Activated CD4-positive, alpha-beta T cell treated with anti-CD3 and anti-CD28 coated beads, Interleukin-2, Interleukin-4, amounts not matched to agents 100 ng/mL and 50 ng/mL, durations not matched to agents 16 hours and 8 hours (primary cell): ENCODE data around the gene PLXND1.
"Not testable (repeated sequence)": the region's sequence is repeated elsewhere in the genome, so short reads cannot be mapped to it uniquely, and the experiment has no call there.

Source experiments
- DNase-seq: peaks from one replicate; pipeline ENCODE4 v3.0.0-alpha.2; 2020; ENCODE audit warnings: low spot score

The PLXND1 gene, protein sequence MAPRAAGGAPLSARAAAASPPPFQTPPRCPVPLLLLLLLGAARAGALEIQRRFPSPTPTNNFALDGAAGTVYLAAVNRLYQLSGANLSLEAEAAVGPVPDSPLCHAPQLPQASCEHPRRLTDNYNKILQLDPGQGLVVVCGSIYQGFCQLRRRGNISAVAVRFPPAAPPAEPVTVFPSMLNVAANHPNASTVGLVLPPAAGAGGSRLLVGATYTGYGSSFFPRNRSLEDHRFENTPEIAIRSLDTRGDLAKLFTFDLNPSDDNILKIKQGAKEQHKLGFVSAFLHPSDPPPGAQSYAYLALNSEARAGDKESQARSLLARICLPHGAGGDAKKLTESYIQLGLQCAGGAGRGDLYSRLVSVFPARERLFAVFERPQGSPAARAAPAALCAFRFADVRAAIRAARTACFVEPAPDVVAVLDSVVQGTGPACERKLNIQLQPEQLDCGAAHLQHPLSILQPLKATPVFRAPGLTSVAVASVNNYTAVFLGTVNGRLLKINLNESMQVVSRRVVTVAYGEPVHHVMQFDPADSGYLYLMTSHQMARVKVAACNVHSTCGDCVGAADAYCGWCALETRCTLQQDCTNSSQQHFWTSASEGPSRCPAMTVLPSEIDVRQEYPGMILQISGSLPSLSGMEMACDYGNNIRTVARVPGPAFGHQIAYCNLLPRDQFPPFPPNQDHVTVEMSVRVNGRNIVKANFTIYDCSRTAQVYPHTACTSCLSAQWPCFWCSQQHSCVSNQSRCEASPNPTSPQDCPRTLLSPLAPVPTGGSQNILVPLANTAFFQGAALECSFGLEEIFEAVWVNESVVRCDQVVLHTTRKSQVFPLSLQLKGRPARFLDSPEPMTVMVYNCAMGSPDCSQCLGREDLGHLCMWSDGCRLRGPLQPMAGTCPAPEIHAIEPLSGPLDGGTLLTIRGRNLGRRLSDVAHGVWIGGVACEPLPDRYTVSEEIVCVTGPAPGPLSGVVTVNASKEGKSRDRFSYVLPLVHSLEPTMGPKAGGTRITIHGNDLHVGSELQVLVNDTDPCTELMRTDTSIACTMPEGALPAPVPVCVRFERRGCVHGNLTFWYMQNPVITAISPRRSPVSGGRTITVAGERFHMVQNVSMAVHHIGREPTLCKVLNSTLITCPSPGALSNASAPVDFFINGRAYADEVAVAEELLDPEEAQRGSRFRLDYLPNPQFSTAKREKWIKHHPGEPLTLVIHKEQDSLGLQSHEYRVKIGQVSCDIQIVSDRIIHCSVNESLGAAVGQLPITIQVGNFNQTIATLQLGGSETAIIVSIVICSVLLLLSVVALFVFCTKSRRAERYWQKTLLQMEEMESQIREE (N-terminal part only)

DNA sequence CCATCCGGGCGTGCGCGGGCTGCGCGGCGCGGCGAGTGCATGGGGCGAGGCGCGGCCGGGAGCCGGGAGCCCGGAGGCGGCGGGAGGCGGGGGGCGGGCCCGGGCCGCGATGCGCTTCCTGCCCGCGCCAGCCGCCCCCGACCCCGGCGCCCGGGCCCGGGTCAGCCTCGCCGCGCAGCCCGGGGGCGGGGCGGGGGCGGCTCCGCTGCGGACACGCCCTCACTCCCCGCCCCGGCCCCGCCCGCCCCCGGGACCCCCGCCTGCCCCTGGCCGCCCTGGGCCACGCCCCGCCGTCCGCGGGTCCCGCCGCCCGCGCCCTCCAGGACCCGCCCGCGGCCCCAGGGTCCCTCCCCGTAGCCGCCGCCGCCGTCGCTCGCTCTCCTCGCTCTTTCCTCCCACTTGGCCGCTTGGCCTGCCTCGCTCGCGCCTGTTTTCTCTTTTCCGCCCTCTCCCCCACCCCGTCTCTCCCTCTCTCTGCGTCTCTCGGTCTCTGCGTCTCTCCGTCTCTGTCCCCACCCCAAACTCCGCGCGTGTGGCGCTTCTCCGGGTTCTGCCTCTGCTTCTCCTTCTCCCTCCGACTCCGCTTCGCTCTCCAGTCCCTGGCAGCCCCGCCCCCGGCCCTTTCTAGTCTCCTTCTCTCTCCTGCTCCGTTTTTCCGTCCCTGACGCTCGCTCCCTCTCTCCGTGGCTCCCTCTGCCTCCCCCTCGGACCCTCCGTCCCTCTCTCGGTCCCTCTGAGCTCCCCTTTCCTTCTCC, at the start of gene PLXND1:
Gene PLXND1 (minus strand): TSS at position 41 of the 755 bp plus-strand sequence. CDS start 37 bp downstream, at position 4.
- DNase-seq = no peak

DNA sequence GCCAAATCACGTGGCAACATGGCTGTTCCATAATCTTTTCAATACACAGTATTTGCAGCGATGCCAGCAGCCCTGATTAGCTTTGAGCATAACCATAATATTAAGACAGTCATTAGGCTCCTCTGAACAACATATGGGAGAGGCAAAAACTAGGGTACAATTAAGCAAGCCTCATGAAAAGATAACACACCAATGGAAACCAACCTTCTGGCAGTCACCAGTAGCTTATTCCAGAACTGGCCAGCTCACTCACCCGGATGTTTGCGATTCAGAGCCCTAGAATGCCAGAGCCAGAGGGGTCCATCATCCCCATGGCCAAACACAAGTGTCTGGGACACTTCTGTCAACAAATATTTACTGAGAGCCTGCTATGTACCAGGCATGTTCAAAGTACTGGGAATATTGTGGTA, 48.8 kb upstream of the PLXND1 start:
- DNase-seq = no peak

- DNase-seq = no peak
These were observed 47.7 kb upstream of the PLXND1 start for GRCh38 chr3:129654131-129654530.

DNA sequence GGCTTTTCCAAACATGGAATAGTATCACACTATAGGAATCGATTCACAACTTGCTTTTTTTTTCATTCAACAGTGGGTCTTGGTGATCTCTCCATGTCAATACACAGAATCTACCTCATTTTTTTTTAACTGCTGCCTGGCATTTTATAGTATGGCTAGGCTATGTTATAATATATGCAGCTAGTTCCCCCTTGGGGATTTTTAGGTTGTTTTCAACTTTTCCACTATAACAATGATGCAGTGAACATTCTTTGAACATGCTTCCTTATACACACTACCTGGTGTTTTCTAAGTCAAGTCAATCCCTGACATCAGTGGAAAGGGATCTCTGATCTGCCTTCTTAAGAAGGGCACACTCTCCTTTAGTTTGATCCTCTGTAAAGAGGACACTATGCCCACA, 46.5 kb upstream of the PLXND1 start:
- DNase-seq = no peak

DNA sequence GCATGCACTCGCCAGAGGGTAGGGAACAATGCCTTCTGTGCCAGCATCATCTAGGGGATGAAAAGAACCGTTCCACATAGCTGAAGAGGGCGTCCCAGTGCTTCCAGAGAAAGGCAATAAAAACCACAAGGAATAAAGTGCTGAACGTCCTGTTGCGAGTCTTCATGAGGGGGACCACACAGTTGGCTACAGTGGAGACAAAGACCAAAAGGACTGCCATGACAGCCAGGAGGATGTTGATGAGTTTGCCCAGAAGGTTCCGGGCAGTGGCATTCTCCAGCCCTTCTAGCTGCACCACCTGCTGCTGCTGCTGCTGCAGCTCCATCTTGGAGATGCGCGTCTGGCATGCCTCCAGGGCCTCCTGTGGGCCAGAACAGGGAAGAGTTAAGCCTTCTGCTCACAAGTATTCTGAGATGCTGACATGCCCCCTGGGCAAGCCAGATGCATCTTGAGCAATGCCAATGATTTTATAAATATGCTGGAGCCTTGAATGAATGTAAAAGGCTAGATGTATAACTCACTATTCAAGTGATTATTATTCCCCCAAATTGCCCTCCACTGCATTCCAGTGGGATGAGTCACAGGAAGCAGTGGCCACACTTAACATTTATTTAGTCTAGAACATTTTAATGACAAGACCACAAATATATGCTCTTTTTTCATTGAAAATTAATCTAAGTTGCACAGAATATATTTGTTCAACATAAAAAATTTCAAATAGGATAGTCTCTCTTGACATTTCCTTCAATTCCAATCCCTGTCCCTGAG, 45.1 kb upstream of the PLXND1 start:
- no peak for DNase-seq

DNA sequence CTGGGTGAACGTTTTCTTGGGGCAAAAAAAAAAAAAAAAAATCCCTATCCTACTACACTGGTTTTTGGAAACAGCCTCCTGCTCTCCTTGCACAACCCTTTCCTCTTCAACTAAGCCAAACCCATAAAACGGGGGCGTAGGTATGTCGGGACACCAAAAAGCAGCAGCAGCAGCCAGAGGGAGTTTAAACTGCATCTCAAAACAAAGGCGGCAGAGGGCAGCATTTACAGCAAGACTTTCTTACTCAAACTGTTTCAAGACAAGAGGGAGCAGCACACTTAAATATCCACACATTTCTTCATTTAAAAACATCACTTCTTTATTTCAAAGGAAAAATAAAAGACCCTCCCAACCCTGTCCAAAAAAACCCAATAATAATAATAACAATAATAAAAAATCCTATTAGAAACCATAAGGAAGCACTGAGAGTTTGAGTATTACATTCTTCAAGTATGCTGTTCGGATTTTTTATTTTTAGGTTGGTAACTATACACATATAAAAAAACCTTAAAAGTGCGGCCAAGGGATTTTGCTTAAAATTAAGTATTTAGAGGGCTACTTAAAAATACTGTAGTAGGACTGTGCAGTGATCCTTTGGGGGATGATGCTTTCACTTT, 43.9 kb upstream of the PLXND1 start:
- peak; percentile 53 for DNase-seq

- DNase-seq = no peak
These were observed 41.9 kb upstream of the PLXND1 start for GRCh38 chr3:129648391-129648790.

DNA sequence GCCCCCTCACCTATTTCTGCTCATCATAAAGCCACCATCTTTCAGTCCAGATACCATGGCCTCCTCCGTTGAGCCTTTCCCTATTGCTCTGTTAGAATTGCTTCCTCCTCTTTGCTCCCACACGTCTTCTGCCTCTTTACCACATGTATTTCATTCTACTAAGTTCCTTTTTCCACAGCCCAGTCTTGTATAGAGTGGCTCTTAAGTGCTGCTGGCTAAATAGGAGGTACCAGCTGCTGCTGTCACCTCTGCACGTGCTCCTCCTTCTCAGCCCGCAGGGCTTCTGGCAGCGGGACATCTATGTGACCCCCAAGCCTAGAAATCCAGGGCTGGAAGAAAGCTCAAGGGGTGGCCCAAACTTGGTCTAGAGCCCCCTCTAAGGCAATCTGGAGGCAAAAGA, 38.8 kb upstream of the PLXND1 start:
- DNase-seq = no peak

- no peak for DNase-seq
These were observed 38.4 kb upstream of the PLXND1 start for GRCh38 chr3:129644836-129645235.

DNA sequence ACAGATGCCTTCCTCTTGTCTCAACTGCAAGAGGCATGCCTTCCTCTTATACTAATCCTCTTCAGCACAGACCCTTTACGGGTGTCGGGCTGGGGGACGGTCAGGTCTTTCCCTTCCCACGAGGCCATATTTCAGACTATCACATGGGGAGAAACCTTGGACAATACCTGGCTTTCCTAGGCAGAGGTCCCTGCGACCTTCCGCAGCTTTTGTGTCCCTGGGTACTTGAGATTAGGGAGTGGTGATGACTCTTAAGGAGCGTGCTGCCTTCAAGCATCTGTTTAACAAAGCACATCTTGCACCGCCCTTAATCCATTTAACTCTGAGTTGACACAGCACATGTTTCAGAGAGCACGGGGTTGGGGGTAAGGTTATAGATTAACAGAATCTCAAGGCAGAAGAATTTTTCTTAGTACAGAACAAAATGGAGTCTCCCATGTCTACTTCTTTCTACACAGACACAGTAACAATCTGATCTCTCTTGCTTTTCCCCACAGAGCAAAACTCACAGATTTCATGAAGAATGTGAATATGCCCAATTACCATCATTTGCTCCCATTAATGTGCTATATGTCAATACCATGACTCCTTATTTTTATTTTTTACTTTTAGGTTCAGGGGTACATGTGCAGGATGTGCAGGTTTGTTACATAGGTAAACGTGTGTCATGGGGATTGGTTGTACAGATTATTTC, 35.2 kb upstream of the PLXND1 start:
- DNase-seq = not testable (repeated sequence)

DNA sequence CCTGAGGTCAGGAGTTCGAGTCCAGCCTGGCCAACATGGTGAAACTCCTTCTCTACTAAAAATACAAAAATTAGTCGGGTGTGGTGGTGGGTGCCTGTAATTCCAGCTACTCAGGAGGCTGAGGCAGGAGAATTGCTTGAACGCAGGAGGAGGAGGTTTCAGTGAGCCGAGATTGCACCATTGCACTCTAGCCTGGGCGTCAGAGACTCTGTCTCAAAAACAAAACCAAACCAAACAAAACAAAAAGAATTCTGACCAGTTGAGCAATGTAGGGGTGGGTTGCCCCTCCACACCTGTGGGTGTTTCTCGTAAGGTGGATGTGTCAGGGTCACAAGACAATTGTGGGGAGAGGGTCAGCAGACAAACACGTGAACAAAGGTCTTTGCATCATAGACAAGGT, 34.5 kb upstream of the PLXND1 start:
- not testable (repeated sequence) for DNase-seq

GRCh38 chr3:129638481-129638880, 32.0 kb upstream of the PLXND1 start:
- no peak for DNase-seq

GRCh38 chr3:129636082-129636481, 29.6 kb upstream of the PLXND1 start:
- DNase-seq = no peak

- DNase-seq = no peak
These were observed 29.2 kb upstream of the PLXND1 start for GRCh38 chr3:129635656-129636055.

DNA sequence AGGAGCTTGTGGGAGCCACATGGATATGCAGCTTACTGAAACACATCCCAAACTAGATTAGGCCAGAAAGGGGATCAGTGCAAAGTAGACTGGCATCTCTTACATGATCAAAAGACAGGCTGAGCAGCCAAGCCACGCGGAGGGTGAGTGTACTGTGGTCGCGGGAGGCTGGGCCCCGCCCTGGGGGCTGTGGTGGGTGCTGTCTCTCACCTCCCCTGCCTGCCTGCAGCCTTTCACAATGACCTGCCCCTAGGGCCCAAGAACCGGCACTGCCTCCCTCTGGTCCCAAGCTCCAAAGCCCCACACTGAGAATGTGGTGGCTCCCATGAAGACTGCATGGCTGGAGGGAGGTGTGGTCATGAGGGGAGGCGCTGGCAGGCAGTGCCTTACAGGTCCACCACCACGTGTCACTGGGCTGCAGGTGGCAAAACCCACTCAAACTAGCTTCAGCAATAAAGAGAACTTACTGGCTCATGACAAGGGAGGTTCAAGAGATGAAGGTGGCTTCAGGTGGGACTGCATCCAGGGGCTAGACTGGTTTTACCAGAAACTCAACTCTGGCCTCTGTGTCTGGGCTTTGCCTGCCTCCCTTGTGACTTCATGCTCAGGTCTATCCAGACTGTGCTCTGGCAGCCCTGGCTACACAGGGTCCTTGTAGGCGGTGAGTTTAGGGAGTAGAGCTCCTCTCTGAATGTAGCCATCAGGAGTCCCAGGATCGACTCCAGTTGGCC, 27.4 kb upstream of the PLXND1 start:
- DNase-seq = no peak

- DNase-seq = no peak
These were observed 26.5 kb upstream of the PLXND1 start for GRCh38 chr3:129632977-129633376.

DNA sequence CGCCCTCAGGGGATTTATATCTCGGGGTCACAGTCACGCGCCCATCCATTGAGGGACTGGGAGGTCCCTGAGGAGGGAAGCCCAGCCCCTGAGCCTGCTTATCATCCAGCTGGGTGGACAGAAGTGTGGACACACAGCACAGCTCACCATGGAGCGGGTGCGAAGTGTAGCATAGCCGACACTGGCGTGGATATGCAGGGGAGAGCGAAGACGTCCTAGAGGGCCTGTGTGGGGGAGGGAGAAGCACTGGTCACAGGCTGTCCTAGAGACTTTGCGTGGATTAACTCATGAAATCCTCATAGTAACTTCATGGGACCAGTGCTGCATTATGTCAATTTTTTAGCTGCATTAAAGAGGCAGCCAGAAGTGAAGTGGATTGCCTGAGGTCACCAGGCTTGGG, 26.1 kb upstream of the PLXND1 start:
- no peak for DNase-seq

- DNase-seq = no peak
These were observed 25.6 kb upstream of the PLXND1 start for GRCh38 chr3:129632056-129632455.

DNA sequence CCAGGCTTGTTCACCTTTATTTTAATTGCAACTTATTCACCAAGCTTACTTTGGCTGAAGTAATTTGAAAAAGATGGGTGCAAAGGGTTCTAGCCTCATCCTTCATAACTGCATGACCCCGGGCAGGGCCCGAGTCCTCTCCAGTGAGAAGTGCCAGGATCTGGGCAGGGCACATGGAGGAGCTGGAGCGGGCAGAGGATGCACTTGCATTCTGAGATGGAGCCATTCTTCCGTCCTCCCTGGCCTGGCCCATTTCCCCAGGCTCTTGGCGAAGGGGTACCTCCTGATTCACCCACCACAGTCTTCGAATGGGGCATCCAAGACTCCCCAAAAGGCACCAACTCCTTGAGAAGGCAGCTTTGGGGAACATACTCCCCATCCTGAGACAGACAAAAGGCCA, 22.5 kb upstream of the PLXND1 start:
- no peak for DNase-seq
